Keratinocyte (primary cell): ENCODE results near the gene SMARCD3. TPM values are rescaled to one million over a fixed set of nuclear protein-coding genes. Genes with fewer than 3 reads are reported as not detected.

Experiments used
- DNase-seq: peaks from one replicate; pipeline ENCODE4 v3.0.0-alpha.2; 2011; ENCODE audit warnings: low read depth, missing footprints, low spot score
- FAIRE-seq: peaks from 2 replicates; lab custom pipeline; 2011; peaks lifted over from hg19 to GRCh38; lab: Jason Lieb, UNC
- H2AFZ ChIP-seq: 2 replicates; pipeline ENCODE4 v1.6.0; 2012; ENCODE audit warnings: low read length, control low read depth, inconsistent platforms; ENCODE audit not compliant: control insufficient read depth
- H3K27ac ChIP-seq: 2 replicates; pipeline ENCODE4 v1.5.1; 2011; ENCODE audit warnings: low read length; ENCODE audit not compliant: control insufficient read depth, insufficient read depth
- H3K27me3 ChIP-seq: 3 replicates; pipeline ENCODE4 v1.6.0; 2011; ENCODE audit warnings: low read length; ENCODE audit not compliant: control insufficient read depth, insufficient read depth; ENCODE audit errors: extremely low read depth
- H3K36me3 ChIP-seq, 2 experiments: 2 replicates in 1 of 2; 3 replicates in 1 of 2; pipeline ENCODE4 v1.5.1; 2011; ENCODE audit warnings: low read length in 2 of 2, mild to moderate bottlenecking in 1 of 2; ENCODE audit not compliant: control insufficient read depth in 2 of 2, insufficient read depth in 2 of 2; ENCODE audit errors: extremely low read depth in 1 of 2
- H3K4me1 ChIP-seq: 3 replicates; pipeline ENCODE4 v1.5.1; 2011; ENCODE audit warnings: low read length; ENCODE audit not compliant: control insufficient read depth, insufficient read depth; ENCODE audit errors: extremely low read depth
- H3K4me2 ChIP-seq: 3 replicates; pipeline ENCODE4 v1.6.0; 2011; ENCODE audit warnings: low read depth, low read length; ENCODE audit not compliant: control insufficient read depth, insufficient read depth; ENCODE audit errors: extremely low read depth
- H3K4me3 ChIP-seq, 3 experiments: fragments of 200-600 bp in 1 of 3; sonication (generic) in 1 of 3; 2 replicates in 2 of 3; 3 replicates in 1 of 3; pipeline ENCODE4 v1.5.1; 2011 to 2016; ENCODE audit warnings: low read length in 3 of 3, mild to moderate bottlenecking in 3 of 3, control low read depth in 2 of 3, inconsistent platforms in 1 of 3, low read depth in 1 of 3, mixed read lengths in 1 of 3, mixed run types in 1 of 3, moderate library complexity in 1 of 3; ENCODE audit not compliant: control insufficient read depth in 2 of 3, insufficient read depth in 2 of 3; ENCODE audit errors: extremely low read depth in 1 of 3
- H3K79me2 ChIP-seq: 2 replicates; pipeline ENCODE4 v1.6.0; 2012; ENCODE audit warnings: low read length; ENCODE audit not compliant: control insufficient read depth, insufficient read depth
- H3K9ac ChIP-seq: 3 replicates; pipeline ENCODE4 v1.6.0; 2011; ENCODE audit warnings: low read length; ENCODE audit not compliant: control insufficient read depth, insufficient read depth; ENCODE audit errors: extremely low read depth
- H3K9me1 ChIP-seq: 3 replicates; pipeline ENCODE4 v1.6.0; 2011; ENCODE audit warnings: low read length; ENCODE audit not compliant: control insufficient read depth, insufficient read depth; ENCODE audit errors: extremely low read depth
- H3K9me3 ChIP-seq: 2 replicates; pipeline ENCODE4 v1.5.1; 2012; ENCODE audit warnings: low read depth, low read length; ENCODE audit not compliant: control insufficient read depth
- H4K20me1 ChIP-seq: 3 replicates; pipeline ENCODE4 v1.6.0; 2011; ENCODE audit warnings: low read length; ENCODE audit not compliant: control insufficient read depth, insufficient read depth; ENCODE audit errors: extremely low read depth
- CTCF ChIP-seq, 3 experiments: IDR thresholded peaks in 1 of 3; conservative IDR thresholded peaks in 1 of 3; optimal IDR thresholded peaks in 1 of 3; 2 replicates in 2 of 3; 3 replicates in 1 of 3; pipeline versions ENCODE3 to v1.5.1; 2011; ENCODE audit warnings: low read length in 3 of 3, mild to moderate bottlenecking in 3 of 3, moderate library complexity in 2 of 3, control low read depth in 1 of 3, inconsistent platforms in 1 of 3; ENCODE audit not compliant: insufficient read depth in 2 of 3; ENCODE audit errors: extremely low read depth in 1 of 3
- EZH2 ChIP-seq: IDR thresholded peaks from one replicate; pipeline ENCODE4 v1.6.1; 2012; ENCODE audit warnings: inconsistent platforms, mild to moderate bottlenecking, low read length, moderate library complexity
- dilution Hi-C: fragments of 300-500 bp; cut with MboI; formaldehyde crosslinking; loops from one replicate; pipeline ENCODE4 v1.7.0; 2020; ENCODE audit warnings: low sequenced_read_pairs; ENCODE audit not compliant: extremely low pct_ligation_motif_present
- polyA plus RNA-seq, 5 experiments: library from polyadenylated mRNA; depleted of rRNA in 3 of 5; stranded (reverse) in 3 of 5; stranded (forward) in 1 of 5; unstranded in 1 of 5; fragments of >200 nt; gene quantifications; 1 replicate in 1 of 5; 2 replicates in 3 of 5; 3 replicates in 1 of 5; pipeline versions ENCODE4 v1.2.1 to v1.2.3, GENCODE V29; 2011 to 2012; ENCODE audit warnings: missing spikeins in 2 of 5, low read depth in 1 of 5, low replicate concordance in 1 of 5

The SMARCD3 gene
- polyA plus RNA-seq, 1 donor (not counting 4 experiments of a cell fraction or from before 2014, with no cell fraction given) = 3.0 TPM

- Histone ChIP-seq H4K20me1 (no peaks in the 10 kb centered on the region), H3K9ac (peak overlapping the region; percentile 88), H3K4me1 (peaks cover 20% of the 10 kb centered on the region), H3K4me3 (peak overlapping the region; percentile 87 to 98 (median 90)), H3K27me3 (no peaks in the 10 kb centered on the region), H3K36me3 (peaks cover 24 to 39% of the 10 kb centered on the region in 2 experiments), H3K9me1 (no peaks in the 10 kb centered on the region), H3K79me2 (peaks cover 25% of the 10 kb centered on the region), H3K4me2 (peak overlapping the region; percentile 99), H2AFZ (no peak overlapping the region), H3K27ac (peak overlapping the region; percentile 62), H3K9me3 (no peaks in the 10 kb centered on the region)
- TF ChIP-seq EZH2 (no peak), CTCF (optimal IDR thresholded peaks at IDR 0.05 in 1 of 3, IDR thresholded peaks at IDR 0.05 in 1 of 3, conservative IDR thresholded peaks at IDR 0.05 in 1 of 3; ENCODE audit: extremely low read depth in 1 of 3, insufficient read depth in 2 of 3, low read length in 3 of 3) (no peak)
- dilution Hi-C loops = no loop called here
- DNase-seq = no peak
- FAIRE-seq = no peak
Observed at GRCh38 chr7:151225948-151226510, 22.5 kb downstream of the SMARCD3 start.

- TF ChIP-seq CTCF (optimal IDR thresholded peaks at IDR 0.05 in 1 of 3, IDR thresholded peaks at IDR 0.05 in 1 of 3, conservative IDR thresholded peaks at IDR 0.05 in 1 of 3; ENCODE audit: extremely low read depth in 1 of 3, insufficient read depth in 2 of 3, low read length in 3 of 3) (no peak), EZH2 (no peak)
- Histone ChIP-seq H3K9me1 (no peaks in the 10 kb centered on the region), H3K4me3 (no peak overlapping the region), H3K4me1 (peaks cover 20% of the 10 kb centered on the region), H3K27me3 (no peaks in the 10 kb centered on the region), H2AFZ (no peak overlapping the region), H3K79me2 (peaks cover 25% of the 10 kb centered on the region), H3K4me2 (no peak overlapping the region), H4K20me1 (no peaks in the 10 kb centered on the region), H3K36me3 (peaks cover 32 to 43% of the 10 kb centered on the region in 2 experiments), H3K9me3 (no peaks in the 10 kb centered on the region), H3K9ac (no peak overlapping the region), H3K27ac (no peak overlapping the region)
- dilution Hi-C loops = no loop called here
- no peak for FAIRE-seq
- DNase-seq = no peak
Observed at GRCh38 chr7:151223728-151224127, 24.8 kb downstream of the SMARCD3 start.
